ENCODE measurements around the gene CPT1B. TPM values are rescaled to one million over a fixed set of nuclear protein-coding genes. Genes with fewer than 3 reads are reported as not detected.

The CPT1B gene
- total and polyA plus RNA-seq, 2 of the 4 experiments (the other 2 are of a cell fraction), result 0.36 to 1.8 TPM

DNA sequence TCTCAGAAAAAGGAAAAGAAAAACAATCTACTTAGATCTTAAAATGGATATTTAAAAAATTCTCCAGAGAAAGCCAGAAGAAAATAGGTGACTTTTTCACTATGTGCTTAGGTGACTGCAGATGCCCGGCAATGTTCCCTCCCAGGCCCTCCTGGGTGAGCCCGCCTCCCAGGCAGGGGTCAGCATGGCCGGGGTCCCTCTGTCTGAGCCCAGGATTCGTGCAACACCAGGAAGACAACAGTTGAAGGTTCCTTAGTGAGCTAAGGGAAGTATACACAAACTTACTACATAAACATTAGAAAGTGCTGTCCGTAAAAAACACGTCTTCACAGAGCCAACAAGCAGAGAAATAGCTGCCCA lies 33.9 kb upstream of the CPT1B start:
- no peaks in the 10 kb centered on the region for H3K79me1 ChIP-seq (ENCODE audit: low read depth in 1 of 2, low read length in 2 of 2)
- H3K27me3 ChIP-seq (ENCODE audit: control insufficient read depth, insufficient read depth, low read length), result peaks cover 52% of the 10 kb centered on the region
- ChIA-PET CTCF (no interaction called here), POLR2A (ENCODE audit: unreplicated experiment) (no interaction called here)
- H2BK20ac ChIP-seq (ENCODE audit: low read depth, low read length), result no peak overlapping the region
- H3K9me1 ChIP-seq (ENCODE audit: insufficient read depth, low read length), result no peaks in the 10 kb centered on the region
- H3K4me2 ChIP-seq (ENCODE audit: low read depth, low read length), result no peak overlapping the region
- no TSS peak for BruUV-seq (replicated peaks)
- H2AFZ ChIP-seq (replicated peaks; ENCODE audit: low read length, poor library complexity), result no peak overlapping the region
- H4K20me1 ChIP-seq (ENCODE audit: insufficient read depth, low read length), result no peaks in the 10 kb centered on the region; the same call in 1 of the 2 replicates
- H3K36me3 ChIP-seq (ENCODE audit: control insufficient read depth, insufficient read depth, low read length), result no peaks in the 10 kb centered on the region
- no peak overlapping the region for H2AK5ac ChIP-seq (ENCODE audit: low read depth, low read length)
- H4K91ac ChIP-seq (ENCODE audit: insufficient read depth, low read depth, low read length), result no peak overlapping the region
- no peak overlapping the region for H3K4ac ChIP-seq (ENCODE audit: low read depth, low read length)
- H3K14ac ChIP-seq (replicated peaks; ENCODE audit: low read depth, low read length), result no peak overlapping the region
- H3K4me3 ChIP-seq (ENCODE audit: insufficient read depth, low read depth, low read length), result no peak overlapping the region
- dilution Hi-C loops (cut with HindIII; ENCODE audit: low sequenced_read_pairs, unreplicated experiment), result no loop called here
- no peak overlapping the region for H2BK120ac ChIP-seq (ENCODE audit: low read depth, low read length)
- H3K18ac ChIP-seq (ENCODE audit: low read depth, low read length), result no peak overlapping the region
- H4K5ac ChIP-seq (ENCODE audit: low read depth, low read length), result no peak overlapping the region
- H3K23ac ChIP-seq (ENCODE audit: low read depth, low read length), result no peak overlapping the region
- intact Hi-C loops (cut with micrococcal nuclease), result no loop called here
- no peaks in the 10 kb centered on the region for H3K4me1 ChIP-seq (ENCODE audit: control insufficient read depth, insufficient read depth, low read length)
- DNase-seq (no peak), ATAC-seq (ENCODE audit: low read depth) (no peak; the same call in 1 of the 2 replicates)
- H4K8ac ChIP-seq (ENCODE audit: low read depth in 2 of 2, low read length in 2 of 2), result no peak overlapping the region
- H3K56ac ChIP-seq (ENCODE audit: extremely low read depth, insufficient read depth, low read length), result no peak overlapping the region
- no peak overlapping the region for H2AK9ac ChIP-seq (replicated peaks; ENCODE audit: low read depth, low read length, poor library complexity)
- no peak overlapping the region for H3K9ac ChIP-seq (ENCODE audit: low read depth, low read length)
- TF ChIP-seq POLR2A (IDR thresholded peaks at IDR 0.05; ENCODE audit: low read depth, low read length), result no peak
- TF ChIP-seq, protein P1, sequence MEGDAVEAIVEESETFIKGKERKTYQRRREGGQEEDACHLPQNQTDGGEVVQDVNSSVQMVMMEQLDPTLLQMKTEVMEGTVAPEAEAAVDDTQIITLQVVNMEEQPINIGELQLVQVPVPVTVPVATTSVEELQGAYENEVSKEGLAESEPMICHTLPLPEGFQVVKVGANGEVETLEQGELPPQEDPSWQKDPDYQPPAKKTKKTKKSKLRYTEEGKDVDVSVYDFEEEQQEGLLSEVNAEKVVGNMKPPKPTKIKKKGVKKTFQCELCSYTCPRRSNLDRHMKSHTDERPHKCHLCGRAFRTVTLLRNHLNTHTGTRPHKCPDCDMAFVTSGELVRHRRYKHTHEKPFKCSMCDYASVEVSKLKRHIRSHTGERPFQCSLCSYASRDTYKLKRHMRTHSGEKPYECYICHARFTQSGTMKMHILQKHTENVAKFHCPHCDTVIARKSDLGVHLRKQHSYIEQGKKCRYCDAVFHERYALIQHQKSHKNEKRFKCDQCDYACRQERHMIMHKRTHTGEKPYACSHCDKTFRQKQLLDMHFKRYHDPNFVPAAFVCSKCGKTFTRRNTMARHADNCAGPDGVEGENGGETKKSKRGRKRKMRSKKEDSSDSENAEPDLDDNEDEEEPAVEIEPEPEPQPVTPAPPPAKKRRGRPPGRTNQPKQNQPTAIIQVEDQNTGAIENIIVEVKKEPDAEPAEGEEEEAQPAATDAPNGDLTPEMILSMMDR (conservative IDR thresholded peaks at IDR 0.05; ENCODE audit: low read depth, low read length), result no peak
- no peak for TF ChIP-seq MXI1 (IDR thresholded peaks at IDR 0.05; ENCODE audit: borderline replicate concordance, low read depth, low read length)
- H2BK15ac ChIP-seq (ENCODE audit: low read depth, low read length), result no peak overlapping the region
- H3K9me3 ChIP-seq (ENCODE audit: control insufficient read depth, insufficient read depth, low read length), result no peaks in the 10 kb centered on the region
- no peak overlapping the region for H2BK5ac ChIP-seq (ENCODE audit: low read depth, low read length, poor library complexity, severe bottlenecking)
- H3K27ac ChIP-seq (ENCODE audit: insufficient read depth, low read length), result no peak overlapping the region
- in situ Hi-C loops (cut with MboI; ENCODE audit: low sequenced_read_pairs), result no loop called here
- WGBS, 2 experiments (ENCODE audit: extremely low coverage in 2 of 2, insufficient read length in 1 of 2), result no CpG with 5 or more reads among the region's 6 CpGs

All from IMR-90 (cell line).